ENCODE results near the gene CDH13. TPM values are rescaled to one million over a fixed set of nuclear protein-coding genes. Genes with fewer than 3 reads are reported as not detected.

CDH13 gene
- total RNA-seq, 1 donor from 2014 or later, result 46.4 TPM

GRCh38 chr16:83661656-83662055 is 1034.9 kb downstream of the CDH13 start:
- no peaks in the 10 kb centered on the region for H3K27me3 Mint-ChIP-seq
- no peak overlapping the region for H3K4me3 Mint-ChIP-seq
- no peaks in the 10 kb centered on the region for H3K36me3 Mint-ChIP-seq
- H3K9me3 Mint-ChIP-seq, result no peaks in the 10 kb centered on the region
- no peaks in the 10 kb centered on the region for H3K4me1 Mint-ChIP-seq (ENCODE audit: unreplicated experiment)
- H3K27ac Mint-ChIP-seq, result no peak overlapping the region
- no peak for TF ChIP-seq CTCF (conservative IDR thresholded peaks at IDR 0.05)
- no peak for DNase-seq (ENCODE audit: extremely low spot score, unreplicated experiment)

- no peaks in the 10 kb centered on the region for H3K27me3 Mint-ChIP-seq
- H3K9me3 Mint-ChIP-seq, result peaks cover 4% of the 10 kb centered on the region
- no peak overlapping the region for H3K27ac Mint-ChIP-seq
Measured at GRCh38 chr16:83666449-83666848, 1039.7 kb downstream of the CDH13 start.

GRCh38 chr16:83669456-83669855 is 1042.7 kb downstream of the CDH13 start:
- no peak for TF ChIP-seq CTCF (conservative IDR thresholded peaks at IDR 0.05)
- Mint-ChIP-seq H3K9me3 (peaks cover 4% of the 10 kb centered on the region), H3K4me1 (ENCODE audit: unreplicated experiment) (no peaks in the 10 kb centered on the region), H3K36me3 (no peaks in the 10 kb centered on the region), H3K27me3 (no peaks in the 10 kb centered on the region), H3K4me3 (no peak overlapping the region), H3K27ac (no peak overlapping the region)
- no peak for DNase-seq (ENCODE audit: extremely low spot score, unreplicated experiment)

More at GRCh38 chr16:83666449-83666848, 1039.7 kb downstream of the CDH13 start:
- no peak for TF ChIP-seq CTCF (conservative IDR thresholded peaks at IDR 0.05)
- Mint-ChIP-seq H3K4me3 (no peak overlapping the region), H3K36me3 (no peaks in the 10 kb centered on the region), H3K4me1 (ENCODE audit: unreplicated experiment) (no peaks in the 10 kb centered on the region)
- DNase-seq (ENCODE audit: extremely low spot score, unreplicated experiment), result no peak

GRCh38 chr16:83674931-83675535 is 1048.3 kb downstream of the CDH13 start:
- Mint-ChIP-seq H3K36me3 (no peaks in the 10 kb centered on the region), H3K9me3 (peaks cover 4% of the 10 kb centered on the region), H3K4me3 (no peak overlapping the region), H3K27me3 (peaks cover 4% of the 10 kb centered on the region), H3K4me1 (ENCODE audit: unreplicated experiment) (peaks cover 18% of the 10 kb centered on the region), H3K27ac (no peak overlapping the region)
- no peak for DNase-seq (ENCODE audit: extremely low spot score, unreplicated experiment)
- no peak for TF ChIP-seq CTCF (conservative IDR thresholded peaks at IDR 0.05)

GRCh38 chr16:83676086-83676485 is 1049.3 kb downstream of the CDH13 start:
- no peak overlapping the region for H3K27ac Mint-ChIP-seq
- peaks cover 18% of the 10 kb centered on the region for H3K4me1 Mint-ChIP-seq (ENCODE audit: unreplicated experiment)
- no peak for TF ChIP-seq CTCF (conservative IDR thresholded peaks at IDR 0.05)
- H3K9me3 Mint-ChIP-seq, result no peaks in the 10 kb centered on the region
- DNase-seq (ENCODE audit: extremely low spot score, unreplicated experiment), result no peak
- H3K27me3 Mint-ChIP-seq, result peaks cover 4% of the 10 kb centered on the region
- no peak overlapping the region for H3K4me3 Mint-ChIP-seq
- no peaks in the 10 kb centered on the region for H3K36me3 Mint-ChIP-seq
